Prostate gland (tissue), 2 donors: ENCODE results near the gene BOC. TPM values are rescaled to one million over a fixed set of nuclear protein-coding genes. Genes with fewer than 3 reads are reported as not detected.
A peak's percentile ranks its signal among the peaks of the same experiment; 100 is the strongest.

Experiments used
- DNase-seq: peaks from one replicate; pipeline ENCODE4 v3.0.0-alpha.2; 2019; ENCODE audit warnings: low spot score
- H3K27ac ChIP-seq, 2 donors: fragments of 200-600 bp; sonication (generic); 2 replicates each; pipeline ENCODE4 v1.5.1; 2017 to 2019
- H3K27me3 ChIP-seq: fragments of 200-600 bp; sonication (generic); replicated peaks from 2 replicates; pipeline ENCODE4 v1.5.1; 2019; ENCODE audit not compliant: insufficient read depth
- H3K36me3 ChIP-seq, 2 donors: fragments of 200-600 bp; sonication (generic); 1 replicate in 1 of 2; 2 replicates in 1 of 2; pipeline versions ENCODE4 v1.5.1 to v1.8.1; 2017 to 2019
- H3K4me1 ChIP-seq: fragments of 200-600 bp; sonication (generic); replicated peaks from 2 replicates; pipeline ENCODE4 v1.5.1; 2019
- H3K4me3 ChIP-seq, 2 donors: fragments of 200-600 bp; sonication (generic); 2 replicates each; pipeline ENCODE4 v1.5.1; 2017 to 2019
- H3K9me3 ChIP-seq: fragments of 200-600 bp; sonication (generic); 2 replicates; pipeline ENCODE4 v1.5.1; 2017
- POLR2A ChIP-seq: fragments of 450-650 bp; IDR thresholded peaks from one replicate; pipeline ENCODE4 v1.6.1; 2016; ENCODE audit warnings: antibody characterized with exemption, mild to moderate bottlenecking
- POLR2AphosphoS5 ChIP-seq: sonication (generic); formaldehyde crosslinking; IDR thresholded peaks from one replicate; pipeline ENCODE4 v1.6.1; 2017; ENCODE audit warnings: antibody characterized with exemption
- WGBS: methylation state at CpG from one replicate; pipeline ENCODE4 v1.1.5; 2018; 5-methylcytosine and 5-hydroxymethylcytosine counted together
- intact Hi-C: fragments of 100-400 bp; cut with DNase I; formaldehyde crosslinking; loops from one replicate; pipeline ENCODE4 v1.14.2; 2022
- total RNA-seq, 2 donors: library from RNA; depleted of rRNA; stranded (reverse); fragments of >200 nt; gene quantifications; one replicate each; pipeline ENCODE4 v1.1.0, GENCODE V29; 2016
- TF ChIP-seq, protein P1 (sequence below), 4 experiments: fragments of 200-600 bp in 2 of 4; fragments of 450-650 bp in 2 of 4; sonication (generic) in 2 of 4; IDR thresholded peaks; 1 replicate in 3 of 4; 2 replicates in 1 of 4; pipeline ENCODE4 v1.5.1; 2016 to 2019; ENCODE audit warnings: antibody characterized with exemption in 4 of 4, mild to moderate bottlenecking in 2 of 4, moderate library complexity in 2 of 4

Gene BOC
- total RNA-seq, 2 donors from 2014 or later: 41.4 to 42.3 TPM

DNA sequence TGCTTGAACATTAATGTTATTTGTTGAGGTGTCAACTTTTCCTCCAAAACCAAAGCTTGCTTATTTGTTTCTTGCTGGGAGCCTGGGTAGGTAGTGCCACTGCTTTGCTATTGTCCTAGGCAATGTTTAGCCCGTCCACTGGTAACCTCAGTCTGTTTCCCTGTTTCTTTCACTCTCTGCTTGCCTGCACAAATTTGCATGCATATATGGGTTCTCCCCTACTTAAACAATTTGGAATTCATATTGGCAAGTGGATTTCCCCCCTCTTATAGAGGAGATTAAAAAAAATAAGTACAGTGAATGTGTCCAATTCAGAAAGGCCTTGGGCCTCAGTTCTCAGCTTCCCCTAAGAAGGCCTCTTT, 45.0 kb upstream of the BOC start:
- Histone ChIP-seq H3K4me3 (no peak overlapping the region), H3K27ac (peak overlapping the region; percentile 51 to 60), H3K36me3 (no peaks in the 10 kb centered on the region), H3K9me3 (no peaks in the 10 kb centered on the region), H3K27me3 (no peaks in the 10 kb centered on the region), H3K4me1 (no peaks in the 10 kb centered on the region)
- WGBS: 48% methylated on average over 1 of the region's 1 CpG
- intact Hi-C loops: loop anchor here (5.0 kb wide), 2 partner anchors 46 to 96 kb away; partner anchors contain the start of gene BOC
- DNase-seq: no peak
- TF ChIP-seq, protein P1, sequence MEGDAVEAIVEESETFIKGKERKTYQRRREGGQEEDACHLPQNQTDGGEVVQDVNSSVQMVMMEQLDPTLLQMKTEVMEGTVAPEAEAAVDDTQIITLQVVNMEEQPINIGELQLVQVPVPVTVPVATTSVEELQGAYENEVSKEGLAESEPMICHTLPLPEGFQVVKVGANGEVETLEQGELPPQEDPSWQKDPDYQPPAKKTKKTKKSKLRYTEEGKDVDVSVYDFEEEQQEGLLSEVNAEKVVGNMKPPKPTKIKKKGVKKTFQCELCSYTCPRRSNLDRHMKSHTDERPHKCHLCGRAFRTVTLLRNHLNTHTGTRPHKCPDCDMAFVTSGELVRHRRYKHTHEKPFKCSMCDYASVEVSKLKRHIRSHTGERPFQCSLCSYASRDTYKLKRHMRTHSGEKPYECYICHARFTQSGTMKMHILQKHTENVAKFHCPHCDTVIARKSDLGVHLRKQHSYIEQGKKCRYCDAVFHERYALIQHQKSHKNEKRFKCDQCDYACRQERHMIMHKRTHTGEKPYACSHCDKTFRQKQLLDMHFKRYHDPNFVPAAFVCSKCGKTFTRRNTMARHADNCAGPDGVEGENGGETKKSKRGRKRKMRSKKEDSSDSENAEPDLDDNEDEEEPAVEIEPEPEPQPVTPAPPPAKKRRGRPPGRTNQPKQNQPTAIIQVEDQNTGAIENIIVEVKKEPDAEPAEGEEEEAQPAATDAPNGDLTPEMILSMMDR (IDR thresholded peaks at IDR 0.05): no peak
- TF ChIP-seq POLR2A: no peak
- no peak for TF ChIP-seq POLR2AphosphoS5

- intact Hi-C loops: loop anchor here (5.0 kb wide), 2 partner anchors 45 to 95 kb away; partner anchors contain the start of gene BOC
- Histone ChIP-seq H3K9me3 (no peaks in the 10 kb centered on the region), H3K4me1 (no peaks in the 10 kb centered on the region), H3K4me3 (no peak overlapping the region), H3K27me3 (no peaks in the 10 kb centered on the region), H3K27ac (peak overlapping the region; percentile 51 to 60), H3K36me3 (no peaks in the 10 kb centered on the region)
- 19% methylated on average over 12 of the region's 12 CpGs for WGBS
- TF ChIP-seq POLR2AphosphoS5 (no peak), POLR2A (no peak)
- TF ChIP-seq, protein P1 (IDR thresholded peaks at IDR 0.05): no peak
- peak; percentile 65 for DNase-seq
Observed at GRCh38 chr3:113166719-113167492, 44.5 kb upstream of the BOC start.

DNA sequence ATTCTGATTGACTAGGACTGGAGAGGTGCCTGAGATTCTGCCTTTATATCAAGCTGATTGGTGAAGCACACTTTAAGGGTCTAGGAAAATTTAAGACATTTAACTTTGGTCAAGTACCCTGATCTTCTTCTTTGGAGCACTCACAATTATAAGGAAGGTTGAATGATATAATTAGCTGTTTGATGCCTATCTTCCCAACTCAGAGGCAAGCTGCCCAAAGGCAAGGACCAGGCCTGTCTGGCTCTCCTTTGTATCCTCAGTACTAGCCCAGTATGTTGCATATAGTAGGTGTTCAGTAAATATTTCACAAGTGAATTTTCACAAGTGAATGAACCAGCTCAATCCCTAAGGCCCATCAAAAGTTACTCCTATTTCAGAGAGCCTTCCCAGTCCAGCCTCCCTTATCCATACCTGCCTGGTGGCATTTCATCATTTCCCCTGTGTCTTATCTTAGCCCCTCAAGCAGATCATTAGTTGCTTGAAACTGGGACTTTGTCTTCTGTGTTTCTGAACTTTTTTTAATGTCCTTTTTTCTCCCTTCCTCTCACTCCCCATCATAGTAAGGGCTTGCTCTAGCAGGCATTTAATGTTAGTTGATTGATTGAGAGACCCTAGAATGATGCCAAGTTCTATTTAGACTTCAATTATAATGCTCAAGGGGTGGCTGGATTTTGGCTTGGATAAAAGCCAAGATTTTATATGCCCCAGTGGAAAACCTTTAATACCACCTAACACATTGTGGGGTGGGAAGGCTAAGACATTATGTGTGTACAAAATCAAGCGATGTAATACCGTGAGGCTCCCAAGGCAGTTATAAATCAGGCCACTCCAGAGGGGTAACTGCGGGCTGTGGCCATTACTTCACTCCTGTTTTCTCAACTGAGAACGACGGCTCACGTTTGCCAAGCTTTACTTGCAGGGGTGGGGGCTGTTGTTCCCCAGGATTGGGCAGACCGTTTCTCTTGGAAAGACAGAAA, 43.2 kb upstream of the BOC start:
- peak overlapping the region; percentile 51 to 60 for H3K27ac ChIP-seq
- no peaks in the 10 kb centered on the region for H3K9me3 ChIP-seq
- WGBS: 16% methylated on average over 7 of the region's 7 CpGs
- no peak for DNase-seq
- no peak overlapping the region for H3K4me3 ChIP-seq
- intact Hi-C loops: loop anchor here (5.0 kb wide), 2 partner anchors 44 to 94 kb away; partner anchors contain the start of gene BOC
- no peaks in the 10 kb centered on the region for H3K27me3 ChIP-seq
- no peaks in the 10 kb centered on the region for H3K36me3 ChIP-seq
- H3K4me1 ChIP-seq: no peaks in the 10 kb centered on the region
- TF ChIP-seq, protein P1 (IDR thresholded peaks at IDR 0.05): no peak
- TF ChIP-seq POLR2A: no peak
- TF ChIP-seq POLR2AphosphoS5: no peak

GRCh38 chr3:113169891-113170452, 41.4 kb upstream of the BOC start:
- Histone ChIP-seq H3K9me3 (no peaks in the 10 kb centered on the region), H3K4me1 (no peaks in the 10 kb centered on the region), H3K27me3 (no peaks in the 10 kb centered on the region), H3K36me3 (no peaks in the 10 kb centered on the region), H3K27ac (peak overlapping the region in 1 of 2 donors; percentile 43), H3K4me3 (no peak overlapping the region)
- intact Hi-C loops: loop anchor here (5.0 kb wide), 2 partner anchors 42 to 92 kb away; partner anchors contain the start of gene BOC
- TF ChIP-seq, protein P1 (IDR thresholded peaks at IDR 0.05): no peak
- TF ChIP-seq POLR2A (no peak), POLR2AphosphoS5 (no peak)
- 58% methylated on average over 6 of the region's 6 CpGs for WGBS
- no peak for DNase-seq
